Right forelimb (tissue), 1 donor: Measurements from ENCODE around the gene ADCY3.
A peak's percentile ranks its signal among the peaks of the same experiment; 100 is the strongest.

ENCODE experiments used
- DNase-seq: peaks from one replicate; pipeline ENCODE4 v3.0.0-alpha.2; 2018

ADCY3 gene

GRCh38 chr2:24920098-24920808, at the start of gene ADCY3:
Gene ADCY3, minus strand, starts transcription at chr2:24920237. Its CDS starts 1,250 bp downstream, at chr2:24918987.
- peak; percentile 75 for DNase-seq

- DNase-seq = no peak
Observed at GRCh38 chr2:24969784-24970183, 49.7 kb upstream of the ADCY3 start.

- DNase-seq = no peak
Observed at GRCh38 chr2:24961903-24962302, 41.9 kb upstream of the ADCY3 start.

- DNase-seq = no peak
Observed at GRCh38 chr2:24959761-24960160, 39.7 kb upstream of the ADCY3 start.

GRCh38 chr2:24958411-24958935, 38.4 kb upstream of the ADCY3 start:
- no peak for DNase-seq

GRCh38 chr2:24957976-24958375, 37.9 kb upstream of the ADCY3 start:
- DNase-seq = no peak

- no peak for DNase-seq
Observed at GRCh38 chr2:24957221-24957620, 37.2 kb upstream of the ADCY3 start.

- DNase-seq = no peak
Observed at GRCh38 chr2:24955921-24956320, 35.9 kb upstream of the ADCY3 start.

- DNase-seq = no peak
Observed at GRCh38 chr2:24955232-24955631, 35.2 kb upstream of the ADCY3 start.

- no peak for DNase-seq
Observed at GRCh38 chr2:24950102-24950501, 30.1 kb upstream of the ADCY3 start.

- DNase-seq = no peak
Observed at GRCh38 chr2:24948506-24948905, 28.5 kb upstream of the ADCY3 start.

GRCh38 chr2:24947561-24948157, 27.6 kb upstream of the ADCY3 start:
- DNase-seq = no peak

- DNase-seq = no peak
Observed at GRCh38 chr2:24945907-24946306, 25.9 kb upstream of the ADCY3 start.

- no peak for DNase-seq
Observed at GRCh38 chr2:24943427-24944053, 23.5 kb upstream of the ADCY3 start.

GRCh38 chr2:24939353-24939752, 19.3 kb upstream of the ADCY3 start:
- DNase-seq = no peak

- no peak for DNase-seq
Observed at GRCh38 chr2:24937236-24937635, 17.2 kb upstream of the ADCY3 start.

- no peak for DNase-seq
Observed at GRCh38 chr2:24935145-24935544, 15.1 kb upstream of the ADCY3 start.

GRCh38 chr2:24932715-24933114, 12.7 kb upstream of the ADCY3 start:
- DNase-seq = no peak

- no peak for DNase-seq
Observed at GRCh38 chr2:24930768-24931167, 10.7 kb upstream of the ADCY3 start.

GRCh38 chr2:24929230-24929629, 9.2 kb upstream of the ADCY3 start:
- no peak for DNase-seq

- DNase-seq = no peak
Observed at GRCh38 chr2:24928036-24928435, 8.0 kb upstream of the ADCY3 start.

GRCh38 chr2:24926602-24927252, 6.7 kb upstream of the ADCY3 start:
- DNase-seq = peak; percentile 63

GRCh38 chr2:24926220-24926601, 6.2 kb upstream of the ADCY3 start:
- DNase-seq = no peak

GRCh38 chr2:24925815-24926214, 5.8 kb upstream of the ADCY3 start:
- DNase-seq = no peak
